ENCODE results near the gene SP3.

- TF ChIP-seq YY1 (IDR thresholded peaks at IDR 0.05; ENCODE audit: insufficient read depth, insufficient read length) = no peak
- no peak for TF ChIP-seq ZNF274 (IDR thresholded peaks at IDR 0.05; ENCODE audit: low read depth, low read length)
- no peak for TF ChIP-seq SUZ12 (IDR thresholded peaks at IDR 0.05; ENCODE audit: extremely low read depth, insufficient read depth, insufficient read length)
These were observed 8.7 kb downstream of the SP3 start for GRCh38 chr2:173956454-173956853.
